ENCODE results near the gene VRTN.

GRCh38 chr14:74395094-74395493 is 46.8 kb downstream of the VRTN start:
- TF ChIP-seq CTCF (IDR thresholded peaks at IDR 0.05; ENCODE audit: insufficient read depth, low read length) (no peak), REST (IDR thresholded peaks at IDR 0.05; ENCODE audit: insufficient replicate concordance, low read depth) (no peak), GABPA (IDR thresholded peaks at IDR 0.05; ENCODE audit: low read depth) (no peak), SPI1 (IDR thresholded peaks at IDR 0.05; ENCODE audit: borderline replicate concordance, low read depth) (no peak), POLR2AphosphoS5 (IDR thresholded peaks at IDR 0.05; ENCODE audit: low read depth) (no peak)

Measured in HL-60 (cell line).